PC-3 (cell line): ENCODE data around the gene PRDM11. TPM values are rescaled to one million over a fixed set of nuclear protein-coding genes. Genes with fewer than 3 reads are reported as not detected.

ENCODE experiments used
- ATAC-seq: fragments of 200-7000 bp; cut with Tn5 transposase; 2 replicates; pipeline ENCODE4 v1.9.1; 2020; ENCODE audit warnings: mild to moderate bottlenecking, moderate library complexity
- BruUV-seq: library from RNA; stranded (reverse); fragments of 400-500 nt; replicated peaks from 2 replicates; lab custom pipeline; 2021; lab: Mats Ljungman, UMichigan
- CTCF ChIA-PET: fragments of 300-600 bp; sonication (Branson Sonifier 250); formaldehyde crosslinking; loops from one replicate; lab custom pipeline; 2022; ENCODE audit warnings: antibody characterized with exemption; lab: Charles Lee
- POLR2A ChIA-PET: fragments of 300-600 bp; sonication (Branson Sonifier 250); formaldehyde crosslinking; loops from one replicate; lab custom pipeline; 2022; ENCODE audit warnings: antibody characterized with exemption; ENCODE audit not compliant: unreplicated experiment; lab: Charles Lee
- DNase-seq: peaks from one replicate; pipeline ENCODE4 v3.0.0-alpha.2; 2015
- H2AFZ ChIP-seq: fragments of 300-600 bp; sonication (generic); 2 replicates; pipeline ENCODE4 v1.6.0; 2016; ENCODE audit warnings: antibody characterized with exemption, low read length
- H3F3A ChIP-seq: fragments of 300-600 bp; sonication (generic); one replicate; pipeline ENCODE4 v1.6.0; 2017; ENCODE audit warnings: antibody characterized with exemption, low read length, control low read depth, mild to moderate bottlenecking; ENCODE audit not compliant: unreplicated experiment
- H3K27ac ChIP-seq: fragments of 300-600 bp; sonication (generic); 2 replicates; pipeline ENCODE4 v1.5.1; 2016; ENCODE audit warnings: mild to moderate bottlenecking, low read length
- H3K27me3 ChIP-seq: fragments of 300-600 bp; sonication (generic); 2 replicates; pipeline ENCODE4 v1.6.1; 2016; ENCODE audit warnings: low read length, mixed read lengths
- H3K36me3 ChIP-seq: fragments of 300-600 bp; sonication (generic); 2 replicates; pipeline ENCODE4 v1.6.1; 2016; ENCODE audit warnings: low read depth, mixed run types, low read length, mixed read lengths
- H3K4me1 ChIP-seq: fragments of 300-600 bp; sonication (generic); 2 replicates; pipeline ENCODE4 v1.5.1; 2016; ENCODE audit warnings: low read length; ENCODE audit not compliant: insufficient read depth
- H3K4me2 ChIP-seq: fragments of 300-600 bp; sonication (generic); 2 replicates; pipeline ENCODE4 v1.6.0; 2016; ENCODE audit warnings: low read length
- H3K4me3 ChIP-seq: fragments of 300-600 bp; sonication (generic); 2 replicates; pipeline ENCODE4 v1.5.1; 2016; ENCODE audit warnings: mild to moderate bottlenecking, low read length, mixed read lengths
- H3K79me2 ChIP-seq: fragments of 300-600 bp; sonication (generic); 2 replicates; pipeline ENCODE4 v1.6.1; 2017; ENCODE audit warnings: low read length, mixed read lengths
- H3K9ac ChIP-seq: fragments of 300-600 bp; sonication (generic); 2 replicates; pipeline ENCODE4 v1.6.0; 2016; ENCODE audit warnings: mild to moderate bottlenecking, low read length
- H3K9me2 ChIP-seq: fragments of 300-600 bp; sonication (generic); replicated peaks from 2 replicates; pipeline ENCODE4 v1.6.1; 2016; ENCODE audit warnings: mixed run types, low read length, mixed read lengths
- H3K9me3 ChIP-seq: fragments of 300-600 bp; sonication (generic); 2 replicates; pipeline ENCODE4 v1.6.1; 2016; ENCODE audit warnings: low read length, mixed read lengths
- H4K20me1 ChIP-seq: fragments of 300-600 bp; sonication (generic); 2 replicates; pipeline ENCODE4 v1.6.1; 2016; ENCODE audit warnings: low read length, mixed read lengths
- CTCF ChIP-seq: fragments of 300-600 bp; sonication (generic); conservative IDR thresholded peaks from 2 replicates; pipeline ENCODE4 v1.5.1; 2017; ENCODE audit warnings: antibody characterized with exemption, low read depth, mild to moderate bottlenecking, low read length
- EZH2 ChIP-seq: fragments of 300-600 bp; sonication (generic); IDR thresholded peaks from one replicate; pipeline ENCODE4 v1.6.1; 2017; ENCODE audit warnings: antibody characterized with exemption, mild to moderate bottlenecking, low read length; ENCODE audit not compliant: unreplicated experiment
- EZH2phosphoT487 ChIP-seq: fragments of 300-600 bp; sonication (generic); IDR thresholded peaks from 2 replicates; pipeline ENCODE4 v1.6.1; 2018; ENCODE audit warnings: mild to moderate bottlenecking, antibody characterized with exemption, low read length, borderline replicate concordance
- intact Hi-C: fragments of 100-400 bp; cut with micrococcal nuclease; formaldehyde crosslinking; loops from 2 replicates; pipeline ENCODE4 v1.9.0; 2023
- total RNA-seq: library from RNA; depleted of rRNA; stranded (reverse); fragments of >200 nt; gene quantifications from 2 replicates; pipeline ENCODE4 v1.2.3, GENCODE V29; 2014

The PRDM11 gene
- total RNA-seq, 1 experiment from 2014 or later: 5.0 TPM

DNA sequence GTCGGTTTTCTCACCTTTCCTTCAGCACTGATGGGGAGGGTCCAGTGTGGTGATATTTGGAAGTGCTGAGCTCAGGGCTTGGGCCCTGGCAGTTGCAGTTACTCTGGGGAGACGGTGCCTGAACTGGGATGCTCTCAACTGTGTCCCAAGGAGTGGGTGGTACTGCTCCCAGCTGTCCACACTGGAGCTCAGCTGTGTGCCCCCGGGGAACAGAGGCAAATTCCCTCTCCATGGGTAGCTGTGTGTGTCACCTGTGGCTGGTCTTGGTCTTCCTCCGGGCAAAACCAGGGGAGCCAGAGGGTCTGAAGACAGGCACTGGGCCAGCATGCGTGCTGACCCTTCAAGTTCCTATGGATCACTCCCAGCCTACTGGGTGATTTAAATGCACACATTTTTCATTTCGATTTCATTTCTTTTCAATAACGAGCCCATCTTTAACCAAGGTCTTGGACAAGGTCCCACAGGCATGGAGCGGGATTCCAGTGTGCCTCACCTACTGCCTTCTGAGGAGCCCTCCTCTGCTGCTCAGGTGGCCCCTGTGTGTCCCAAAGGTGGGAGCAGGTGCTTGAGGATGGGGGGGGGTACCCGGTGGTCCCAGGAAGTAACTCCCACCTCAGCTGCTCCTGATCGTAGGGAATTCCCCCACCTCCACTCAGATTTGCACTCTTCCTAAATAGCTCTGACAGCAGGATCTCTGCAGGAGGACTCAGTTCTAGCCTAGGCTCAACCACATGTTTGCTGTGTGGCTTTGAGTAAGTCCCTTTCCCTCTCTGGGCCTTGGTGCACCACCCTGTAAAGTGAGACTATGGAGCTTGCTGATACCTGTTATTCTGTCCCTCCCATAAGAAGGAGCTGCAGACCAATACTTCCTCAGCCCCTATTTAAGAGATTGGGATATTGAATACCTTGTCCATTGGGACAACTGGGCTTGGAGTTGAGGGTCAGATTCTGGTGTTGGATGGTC, 16.8 kb downstream of the PRDM11 start:
- Histone ChIP-seq H3K27me3 (no peaks in the 10 kb centered on the region), H3K4me3 (no peak overlapping the region), H3K9ac (no peak overlapping the region), H3K9me2 (no peaks in the 10 kb centered on the region), H3K4me1 (no peaks in the 10 kb centered on the region), H3K27ac (no peak overlapping the region), H3F3A (no peaks in the 10 kb centered on the region), H3K4me2 (no peak overlapping the region), H2AFZ (no peak overlapping the region), H3K9me3 (no peaks in the 10 kb centered on the region), H3K79me2 (no peaks in the 10 kb centered on the region), H4K20me1 (no peaks in the 10 kb centered on the region), H3K36me3 (no peaks in the 10 kb centered on the region)
- no peak for DNase-seq
- no peak for TF ChIP-seq EZH2phosphoT487
- TF ChIP-seq EZH2: no peak
- no peak for TF ChIP-seq CTCF
- ChIA-PET POLR2A (interaction anchor here (0.7 kb wide), 1 partner anchor 15 kb away, joined by 5 read pairs; no protein-coding TSS in a partner anchor), CTCF (no interaction called here)
- BruUV-seq: no TSS peak
- intact Hi-C loops: no loop called here
- no peak for ATAC-seq

DNA sequence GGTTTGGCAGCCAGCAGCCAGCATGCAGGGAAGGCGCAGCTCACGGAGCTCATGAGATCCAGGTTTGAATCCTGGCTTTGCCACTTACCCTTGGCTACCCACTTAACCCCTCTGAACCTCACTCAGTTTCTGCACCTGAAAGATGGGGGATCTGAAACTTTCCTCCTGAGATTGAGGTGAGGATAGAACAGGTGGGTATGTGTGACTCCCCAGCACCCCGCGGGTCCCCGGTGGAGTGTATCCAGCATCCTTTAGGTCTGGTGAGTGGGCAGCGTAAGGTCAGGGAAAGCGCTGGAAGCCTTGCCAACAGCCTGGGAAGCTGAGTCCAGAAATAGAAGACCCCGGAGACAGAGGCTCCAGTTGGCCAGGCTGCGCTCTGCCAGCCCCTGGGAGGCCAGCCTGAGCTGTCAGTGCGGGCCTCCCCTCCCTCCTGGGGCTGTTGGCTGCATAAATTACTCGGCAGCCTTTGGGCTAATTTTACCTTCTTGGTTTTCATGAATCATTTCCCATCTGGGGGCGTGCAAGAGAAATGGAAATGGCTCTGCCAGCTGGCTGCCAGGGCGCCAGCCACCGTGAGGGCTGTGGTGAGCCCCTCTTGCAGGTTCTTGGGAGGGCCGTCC, 17.6 kb downstream of the PRDM11 start:
- CTCF ChIA-PET: no interaction called here
- ATAC-seq: no peak

More for the DNA sequence above, 17.6 kb downstream of the PRDM11 start:
- BruUV-seq: no TSS peak
- H3K27me3 ChIP-seq: no peaks in the 10 kb centered on the region
- H3K4me2 ChIP-seq: no peak overlapping the region
- no peaks in the 10 kb centered on the region for H3K36me3 ChIP-seq
- no peak overlapping the region for H2AFZ ChIP-seq
- H3K79me2 ChIP-seq: no peaks in the 10 kb centered on the region
- no peak for DNase-seq
- no peak overlapping the region for H3K4me3 ChIP-seq
- POLR2A ChIA-PET: interaction anchor here (0.7 kb wide), 1 partner anchor 14 kb away, joined by 5 read pairs; no protein-coding TSS in a partner anchor
- H3K4me1 ChIP-seq: no peaks in the 10 kb centered on the region
- no peak overlapping the region for H3K27ac ChIP-seq
- TF ChIP-seq EZH2: no peak
- no peak for TF ChIP-seq CTCF
- TF ChIP-seq EZH2phosphoT487: no peak
- H3K9me2 ChIP-seq: no peaks in the 10 kb centered on the region
- intact Hi-C loops: no loop called here
- H4K20me1 ChIP-seq: no peaks in the 10 kb centered on the region
- no peak overlapping the region for H3K9ac ChIP-seq
- H3K9me3 ChIP-seq: no peaks in the 10 kb centered on the region
- no peaks in the 10 kb centered on the region for H3F3A ChIP-seq
